Ishikawa (cell line): Measurements from ENCODE around the gene LAPTM5.

Source experiments
- CEBPB ChIP-seq: IDR thresholded peaks from 2 replicates; pipeline ENCODE4 v1.6.1; 2012
- CREB1 ChIP-seq: IDR thresholded peaks from 2 replicates; pipeline ENCODE4 v1.6.1; 2012; ENCODE audit warnings: low read depth
- EGR1 ChIP-seq: IDR thresholded peaks from 2 replicates; pipeline ENCODE4 v1.6.1; 2012
- EP300 ChIP-seq: IDR thresholded peaks from 2 replicates; pipeline ENCODE4 v1.6.1; 2012; ENCODE audit warnings: borderline replicate concordance
- FOXM1 ChIP-seq: IDR thresholded peaks from 2 replicates; pipeline ENCODE4 v1.6.1; 2012; ENCODE audit warnings: low read depth, borderline replicate concordance
- NFIC ChIP-seq: IDR thresholded peaks from 2 replicates; pipeline ENCODE4 v1.6.1; 2012
- RAD21 ChIP-seq: IDR thresholded peaks from 2 replicates; pipeline ENCODE4 v1.6.1; 2012; ENCODE audit warnings: low read depth
- TAF1 ChIP-seq: IDR thresholded peaks from 2 replicates; pipeline ENCODE4 v1.6.1; 2012; ENCODE audit warnings: low read depth, mild to moderate bottlenecking
- TCF12 ChIP-seq: IDR thresholded peaks from 2 replicates; pipeline ENCODE4 v1.6.1; 2012; ENCODE audit warnings: low read depth
- TEAD4 ChIP-seq: IDR thresholded peaks from 2 replicates; pipeline ENCODE4 v1.6.1; 2012
- USF1 ChIP-seq: IDR thresholded peaks from 2 replicates; pipeline ENCODE4 v1.6.1; 2012
- YY1 ChIP-seq: IDR thresholded peaks from 2 replicates; pipeline ENCODE4 v1.6.1; 2012; ENCODE audit warnings: low read depth
- TF ChIP-seq, protein P1 (sequence below): IDR thresholded peaks from 2 replicates; pipeline ENCODE4 v1.6.1; 2012
- TF ChIP-seq, protein P2 (sequence below): IDR thresholded peaks from 2 replicates; pipeline ENCODE4 v1.6.1; 2012; ENCODE audit warnings: low read depth, mild to moderate bottlenecking

GRCh38 chr1:30765556-30766434 lies 8.2 kb upstream of the LAPTM5 start:
- TF ChIP-seq FOXM1 (no peak), TCF12 (no peak), TAF1 (no peak), RAD21 (no peak), EGR1 (no peak), CREB1 (no peak), YY1 (no peak), TEAD4 (no peak), USF1 (no peak), CEBPB (no peak), NFIC (no peak), EP300 (no peak)
- TF ChIP-seq, protein P1, sequence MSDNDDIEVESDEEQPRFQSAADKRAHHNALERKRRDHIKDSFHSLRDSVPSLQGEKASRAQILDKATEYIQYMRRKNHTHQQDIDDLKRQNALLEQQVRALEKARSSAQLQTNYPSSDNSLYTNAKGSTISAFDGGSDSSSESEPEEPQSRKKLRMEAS: no peak
- TF ChIP-seq, protein P2, sequence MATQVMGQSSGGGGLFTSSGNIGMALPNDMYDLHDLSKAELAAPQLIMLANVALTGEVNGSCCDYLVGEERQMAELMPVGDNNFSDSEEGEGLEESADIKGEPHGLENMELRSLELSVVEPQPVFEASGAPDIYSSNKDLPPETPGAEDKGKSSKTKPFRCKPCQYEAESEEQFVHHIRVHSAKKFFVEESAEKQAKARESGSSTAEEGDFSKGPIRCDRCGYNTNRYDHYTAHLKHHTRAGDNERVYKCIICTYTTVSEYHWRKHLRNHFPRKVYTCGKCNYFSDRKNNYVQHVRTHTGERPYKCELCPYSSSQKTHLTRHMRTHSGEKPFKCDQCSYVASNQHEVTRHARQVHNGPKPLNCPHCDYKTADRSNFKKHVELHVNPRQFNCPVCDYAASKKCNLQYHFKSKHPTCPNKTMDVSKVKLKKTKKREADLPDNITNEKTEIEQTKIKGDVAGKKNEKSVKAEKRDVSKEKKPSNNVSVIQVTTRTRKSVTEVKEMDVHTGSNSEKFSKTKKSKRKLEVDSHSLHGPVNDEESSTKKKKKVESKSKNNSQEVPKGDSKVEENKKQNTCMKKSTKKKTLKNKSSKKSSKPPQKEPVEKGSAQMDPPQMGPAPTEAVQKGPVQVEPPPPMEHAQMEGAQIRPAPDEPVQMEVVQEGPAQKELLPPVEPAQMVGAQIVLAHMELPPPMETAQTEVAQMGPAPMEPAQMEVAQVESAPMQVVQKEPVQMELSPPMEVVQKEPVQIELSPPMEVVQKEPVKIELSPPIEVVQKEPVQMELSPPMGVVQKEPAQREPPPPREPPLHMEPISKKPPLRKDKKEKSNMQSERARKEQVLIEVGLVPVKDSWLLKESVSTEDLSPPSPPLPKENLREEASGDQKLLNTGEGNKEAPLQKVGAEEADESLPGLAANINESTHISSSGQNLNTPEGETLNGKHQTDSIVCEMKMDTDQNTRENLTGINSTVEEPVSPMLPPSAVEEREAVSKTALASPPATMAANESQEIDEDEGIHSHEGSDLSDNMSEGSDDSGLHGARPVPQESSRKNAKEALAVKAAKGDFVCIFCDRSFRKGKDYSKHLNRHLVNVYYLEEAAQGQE: no peak
